SH-SY5Y (cell line): Measurements from ENCODE around the gene CSTF3.

Experiments
- GATA2 ChIP-seq: IDR thresholded peaks from 2 replicates; pipeline ENCODE4 v1.6.1; 2011; ENCODE audit warnings: mild to moderate bottlenecking, low read depth, low read length
- GATA3 ChIP-seq: IDR thresholded peaks from 2 replicates; pipeline ENCODE4 v1.6.1; 2011; ENCODE audit warnings: low read depth, mild to moderate bottlenecking, low read length, moderate library complexity

CSTF3 gene

GRCh38 chr11:33065445-33066178, 95.7 kb downstream of the CSTF3 start:
- TF ChIP-seq GATA3 = no peak
- TF ChIP-seq GATA2 = no peak

DNA sequence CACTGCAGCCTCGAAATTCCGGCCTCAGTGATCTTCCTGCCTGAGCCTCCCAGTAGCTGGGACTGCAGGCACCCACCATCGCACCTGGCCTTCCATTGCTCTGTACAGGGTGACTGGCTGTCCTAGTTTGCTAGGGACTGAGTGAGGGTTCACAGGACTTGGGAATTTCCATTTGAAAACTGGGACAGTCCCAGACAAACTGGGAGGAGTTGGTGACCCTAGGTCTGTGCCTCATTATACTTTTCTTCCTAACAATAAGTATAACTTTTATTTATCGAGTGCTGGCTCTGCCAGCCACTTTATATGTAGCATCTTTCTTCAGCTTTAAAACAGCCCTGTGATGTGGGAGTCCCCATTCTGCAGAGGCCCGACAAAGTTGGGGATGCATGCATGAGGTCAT, 96.4 kb downstream of the CSTF3 start:
- TF ChIP-seq GATA3 (no peak), GATA2 (no peak)

- TF ChIP-seq GATA2 (no peak), GATA3 (no peak)
These were observed 97.1 kb downstream of the CSTF3 start for GRCh38 chr11:33064033-33064825.

DNA sequence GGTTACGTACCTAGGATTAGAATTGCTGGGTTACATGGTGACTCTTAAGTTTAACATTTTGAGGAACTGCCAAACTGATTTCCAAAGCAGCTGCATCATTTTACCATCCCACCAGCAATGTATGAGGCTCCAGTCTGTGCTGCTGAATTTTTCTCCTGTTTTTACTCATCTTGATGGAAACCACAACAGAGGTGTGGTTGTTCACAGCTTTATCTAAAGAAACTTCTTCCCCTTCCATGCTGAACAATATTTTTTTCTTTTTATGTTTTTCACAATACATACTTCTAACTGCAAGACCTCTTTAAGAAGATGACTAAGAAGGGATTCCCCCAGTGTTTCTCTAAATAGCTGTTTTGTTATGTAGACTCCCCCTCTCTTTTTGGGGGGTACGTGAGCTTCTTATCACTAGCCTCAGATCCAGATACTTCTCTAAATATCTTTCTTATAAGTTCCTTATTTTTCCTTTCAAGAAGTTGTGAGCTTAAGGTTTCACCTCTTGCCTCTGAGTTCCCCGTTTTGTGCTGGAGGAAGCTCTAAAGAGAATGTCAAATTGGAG, 97.9 kb downstream of the CSTF3 start:
- TF ChIP-seq GATA2 = no peak
- TF ChIP-seq GATA3 = no peak

GRCh38 chr11:33062137-33062536, 99.1 kb downstream of the CSTF3 start:
- TF ChIP-seq GATA2 (no peak), GATA3 (no peak)

DNA sequence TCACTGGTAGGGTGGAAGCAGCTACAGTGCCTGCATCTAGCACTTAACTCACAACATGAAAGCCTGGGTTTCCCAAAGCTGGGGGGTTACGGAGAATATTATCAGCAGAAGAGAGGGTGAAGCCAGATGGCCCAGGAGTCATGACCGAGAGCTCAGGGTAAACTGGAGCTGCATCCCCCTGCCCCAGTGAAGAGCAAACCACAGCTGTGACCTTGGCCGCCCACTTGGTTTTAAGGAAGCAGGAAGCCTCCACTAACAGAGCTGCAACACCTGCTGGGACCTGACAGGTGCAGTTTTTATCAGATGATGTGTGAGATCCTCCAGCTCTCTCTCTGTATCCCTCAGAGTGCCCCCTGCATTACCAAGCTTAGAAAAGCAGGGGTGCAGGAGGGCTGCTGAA, 101.0 kb downstream of the CSTF3 start:
- TF ChIP-seq GATA3 = no peak
- no peak for TF ChIP-seq GATA2

DNA sequence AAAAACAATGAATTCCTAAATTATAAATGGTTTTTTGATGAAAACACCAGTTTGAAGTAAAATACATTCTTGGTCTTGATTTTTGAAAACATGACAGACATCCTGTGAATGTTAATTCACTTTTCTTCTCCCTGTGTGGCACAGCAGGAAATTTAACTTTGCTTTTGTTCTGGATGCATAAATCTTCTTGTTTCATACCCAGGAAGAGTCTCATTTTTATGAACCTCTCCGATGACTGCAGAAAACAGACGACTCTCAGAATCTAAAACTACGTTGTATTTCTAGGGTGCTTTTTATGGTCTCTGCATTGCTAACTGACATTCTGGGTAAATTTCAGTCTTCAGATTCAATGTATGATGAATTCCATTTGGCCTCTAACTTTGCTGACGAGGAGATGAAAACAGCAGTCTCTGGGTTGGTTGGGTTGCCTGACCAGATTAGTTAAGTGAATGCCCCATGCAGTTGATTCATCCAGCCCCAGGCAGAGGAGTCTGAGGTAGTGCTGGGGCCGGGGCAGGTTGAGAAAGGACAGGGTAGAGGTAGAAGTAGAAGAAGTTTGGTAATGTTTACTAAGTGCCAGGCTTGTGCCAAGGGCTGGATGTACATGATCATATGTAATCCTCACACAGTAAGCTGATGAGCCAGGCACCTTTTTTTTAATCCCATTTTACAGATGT, 101.8 kb downstream of the CSTF3 start:
- TF ChIP-seq GATA3 (no peak), GATA2 (no peak)

GRCh38 chr11:33057284-33057683, 104.0 kb downstream of the CSTF3 start:
- TF ChIP-seq GATA2 (no peak), GATA3 (no peak)

GRCh38 chr11:33055375-33055774, 105.9 kb downstream of the CSTF3 start:
- TF ChIP-seq GATA2 = no peak
- no peak for TF ChIP-seq GATA3

GRCh38 chr11:33052231-33052630, 109.0 kb downstream of the CSTF3 start:
- TF ChIP-seq GATA3 (no peak), GATA2 (no peak)

DNA sequence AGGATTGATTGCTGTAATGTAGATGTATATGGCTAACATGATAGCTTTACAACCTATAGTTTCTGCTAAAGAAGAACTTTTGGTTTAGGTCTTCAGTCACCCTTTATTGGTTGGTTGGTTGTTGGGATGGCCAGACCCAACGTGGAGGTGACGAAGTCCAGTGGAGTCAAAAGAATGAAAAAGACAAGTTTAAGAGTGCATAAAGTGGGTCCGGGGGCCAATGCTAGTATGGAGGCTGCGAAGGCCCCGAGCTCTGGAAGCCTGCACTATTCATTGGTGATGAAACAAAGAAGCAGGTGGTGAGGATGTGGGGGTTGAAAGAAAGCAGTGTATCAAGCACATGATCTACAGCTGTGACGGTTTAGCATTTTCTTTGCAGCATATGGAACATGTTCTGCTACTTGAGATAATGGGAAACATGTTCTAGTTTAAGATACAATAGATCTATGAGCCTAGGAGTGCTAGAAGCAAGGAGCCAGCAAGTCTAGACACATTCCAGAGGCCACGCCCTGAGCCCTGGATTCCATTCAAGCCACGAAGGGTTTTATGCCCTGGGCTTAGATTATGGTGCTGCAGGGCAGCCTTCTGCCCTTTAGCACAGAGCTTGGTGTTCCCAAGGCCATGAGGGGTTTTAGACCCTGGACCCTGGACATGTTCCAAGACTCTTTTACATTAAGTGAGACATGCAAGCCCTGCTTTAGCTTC, 115.6 kb downstream of the CSTF3 start:
- TF ChIP-seq GATA3 (no peak), GATA2 (no peak)

DNA sequence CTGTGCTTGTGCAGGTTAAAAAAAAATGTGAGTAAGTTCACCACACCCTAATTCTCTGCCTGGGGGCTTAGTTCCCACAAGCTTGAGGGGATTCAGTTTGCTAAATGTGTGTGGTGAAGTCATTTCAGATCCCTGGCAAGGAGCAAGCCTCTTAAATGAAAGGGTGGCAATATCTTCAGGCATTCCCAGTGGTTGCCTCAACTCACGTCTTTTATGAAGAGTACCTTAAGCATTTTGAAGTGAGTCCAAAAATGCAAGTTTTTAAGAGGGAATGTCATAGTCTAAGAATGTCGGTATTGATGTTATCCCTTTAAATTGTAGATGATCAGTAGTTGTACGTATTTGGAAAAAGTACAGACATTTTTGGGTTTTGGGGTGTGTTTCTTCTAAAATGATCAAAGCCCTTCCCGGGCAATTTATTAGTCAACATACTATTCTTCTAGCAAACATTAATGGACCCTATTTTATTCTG, 117.0 kb downstream of the CSTF3 start:
- TF ChIP-seq GATA2 (no peak), GATA3 (no peak)

GRCh38 chr11:33043221-33043830, 118.0 kb downstream of the CSTF3 start:
- no peak for TF ChIP-seq GATA3
- TF ChIP-seq GATA2 = no peak

DNA sequence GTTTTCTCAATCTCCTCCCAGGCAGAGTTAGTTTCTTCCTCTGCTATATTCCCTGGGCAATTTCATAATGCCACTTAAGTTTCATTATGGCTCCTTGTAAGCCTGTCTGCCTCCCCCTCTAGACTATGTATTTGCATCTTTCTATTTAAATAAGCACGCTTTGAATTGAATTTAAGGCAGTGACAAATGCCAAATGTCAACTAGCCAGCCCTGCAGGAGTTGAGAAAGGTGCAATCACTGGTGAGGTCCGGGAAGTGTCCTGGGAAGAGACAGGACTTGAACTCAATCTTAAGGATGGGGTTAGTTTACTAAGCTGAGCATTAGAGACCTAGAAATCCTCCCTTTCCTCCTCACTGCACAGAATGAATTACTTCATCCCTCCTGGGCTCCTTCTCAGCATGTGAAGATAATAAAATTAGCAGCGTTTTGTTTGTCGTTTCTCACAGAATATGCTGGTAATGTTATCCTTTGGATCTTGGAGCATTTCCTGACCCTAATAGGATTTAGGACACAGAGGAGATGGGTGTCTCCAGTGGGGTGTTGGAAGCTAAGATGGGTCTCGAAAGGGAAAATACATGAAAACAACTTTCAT, 120.3 kb downstream of the CSTF3 start:
- TF ChIP-seq GATA3 (no peak), GATA2 (no peak)
